WTC11 (cell line): ENCODE results near the gene KRTAP10-2.

ENCODE experiments used
- CREB1 ChIP-seq: sonication (generic); formaldehyde crosslinking; IDR thresholded peaks from 2 replicates; pipeline ENCODE4 v1.8.0; 2023; ENCODE audit warnings: mild to moderate bottlenecking, missing genetic modification reagents
- FOXJ3 ChIP-seq: sonication (generic); formaldehyde crosslinking; IDR thresholded peaks from 2 replicates; pipeline ENCODE4 v1.9.0; 2021; ENCODE audit warnings: missing genetic modification reagents, mild to moderate bottlenecking, borderline replicate concordance
- FOXK1 ChIP-seq: sonication (generic); formaldehyde crosslinking; IDR thresholded peaks from 2 replicates; pipeline ENCODE4 v1.8.0; 2022; ENCODE audit warnings: mild to moderate bottlenecking, moderate library complexity, missing genetic modification reagents
- MXD4 ChIP-seq: fragments of 250-450 bp; sonication (Bioruptor Pico); IDR thresholded peaks from 2 replicates; pipeline ENCODE4 v1.8.0; 2021; ENCODE audit warnings: mild to moderate bottlenecking, moderate library complexity, borderline replicate concordance
- NFE2L1 ChIP-seq: sonication (generic); formaldehyde crosslinking; IDR thresholded peaks from 2 replicates; pipeline ENCODE4 v1.8.1; 2023; ENCODE audit warnings: missing genetic modification reagents
- NR2C2 ChIP-seq: sonication (generic); formaldehyde crosslinking; IDR thresholded peaks from 2 replicates; pipeline ENCODE4 v1.8.0; 2022; ENCODE audit warnings: mild to moderate bottlenecking, missing genetic modification reagents
- SOX15 ChIP-seq: fragments of 250-450 bp; sonication (Bioruptor Pico); IDR thresholded peaks from 2 replicates; pipeline ENCODE4 v1.9.0; 2021; ENCODE audit warnings: mild to moderate bottlenecking
- SP1 ChIP-seq: sonication (generic); formaldehyde crosslinking; conservative IDR thresholded peaks from 2 replicates; pipeline ENCODE4 v1.8.1; 2022; ENCODE audit warnings: missing genetic modification reagents
- TF ChIP-seq, protein P1 (sequence below): sonication (generic); formaldehyde crosslinking; IDR thresholded peaks from 2 replicates; pipeline ENCODE4 v1.8.1; 2022; ENCODE audit warnings: mild to moderate bottlenecking, missing genetic modification reagents, moderate library complexity, borderline replicate concordance
- TF ChIP-seq, protein P2 (sequence below): fragments of 200-600 bp; IDR thresholded peaks from 2 replicates; pipeline ENCODE4 v1.8.0; 2022; ENCODE audit warnings: antibody characterized with exemption
- TF ChIP-seq, protein P3 (sequence below): sonication (generic); formaldehyde crosslinking; IDR thresholded peaks from 2 replicates; pipeline ENCODE4 v1.8.0; 2023; ENCODE audit warnings: missing genetic modification reagents

DNA sequence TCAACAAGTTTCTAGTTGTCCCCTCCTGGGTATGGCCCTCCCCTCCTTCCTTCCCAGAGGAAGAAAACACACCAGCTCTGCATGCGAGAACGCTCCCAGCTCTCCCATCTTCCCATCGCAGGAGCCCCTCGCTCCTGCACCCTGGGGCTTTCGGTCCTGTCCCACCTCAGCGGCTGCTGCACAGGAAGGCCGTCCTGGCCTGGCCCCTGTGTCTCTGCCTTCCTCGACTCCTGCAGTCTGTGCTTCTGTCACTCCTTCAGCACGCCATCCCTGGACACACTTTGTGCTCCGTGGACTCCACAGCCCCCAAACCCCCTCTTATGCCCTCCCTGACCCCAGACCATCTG, 34.5 kb downstream of the KRTAP10-2 start:
- no peak for TF ChIP-seq SOX15 (CRISPR knock-in tag)
- no peak for TF ChIP-seq FOXK1
- no peak for TF ChIP-seq CREB1 (CRISPR knock-in tag)
- TF ChIP-seq MXD4 (CRISPR knock-in tag), result no peak
- TF ChIP-seq, protein P1, sequence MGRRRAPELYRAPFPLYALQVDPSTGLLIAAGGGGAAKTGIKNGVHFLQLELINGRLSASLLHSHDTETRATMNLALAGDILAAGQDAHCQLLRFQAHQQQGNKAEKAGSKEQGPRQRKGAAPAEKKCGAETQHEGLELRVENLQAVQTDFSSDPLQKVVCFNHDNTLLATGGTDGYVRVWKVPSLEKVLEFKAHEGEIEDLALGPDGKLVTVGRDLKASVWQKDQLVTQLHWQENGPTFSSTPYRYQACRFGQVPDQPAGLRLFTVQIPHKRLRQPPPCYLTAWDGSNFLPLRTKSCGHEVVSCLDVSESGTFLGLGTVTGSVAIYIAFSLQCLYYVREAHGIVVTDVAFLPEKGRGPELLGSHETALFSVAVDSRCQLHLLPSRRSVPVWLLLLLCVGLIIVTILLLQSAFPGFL (CRISPR knock-in tag), result no peak
- TF ChIP-seq, protein P2, sequence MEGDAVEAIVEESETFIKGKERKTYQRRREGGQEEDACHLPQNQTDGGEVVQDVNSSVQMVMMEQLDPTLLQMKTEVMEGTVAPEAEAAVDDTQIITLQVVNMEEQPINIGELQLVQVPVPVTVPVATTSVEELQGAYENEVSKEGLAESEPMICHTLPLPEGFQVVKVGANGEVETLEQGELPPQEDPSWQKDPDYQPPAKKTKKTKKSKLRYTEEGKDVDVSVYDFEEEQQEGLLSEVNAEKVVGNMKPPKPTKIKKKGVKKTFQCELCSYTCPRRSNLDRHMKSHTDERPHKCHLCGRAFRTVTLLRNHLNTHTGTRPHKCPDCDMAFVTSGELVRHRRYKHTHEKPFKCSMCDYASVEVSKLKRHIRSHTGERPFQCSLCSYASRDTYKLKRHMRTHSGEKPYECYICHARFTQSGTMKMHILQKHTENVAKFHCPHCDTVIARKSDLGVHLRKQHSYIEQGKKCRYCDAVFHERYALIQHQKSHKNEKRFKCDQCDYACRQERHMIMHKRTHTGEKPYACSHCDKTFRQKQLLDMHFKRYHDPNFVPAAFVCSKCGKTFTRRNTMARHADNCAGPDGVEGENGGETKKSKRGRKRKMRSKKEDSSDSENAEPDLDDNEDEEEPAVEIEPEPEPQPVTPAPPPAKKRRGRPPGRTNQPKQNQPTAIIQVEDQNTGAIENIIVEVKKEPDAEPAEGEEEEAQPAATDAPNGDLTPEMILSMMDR, result no peak
- no peak for TF ChIP-seq SP1 (CRISPR knock-in tag)
- TF ChIP-seq, protein P3, sequence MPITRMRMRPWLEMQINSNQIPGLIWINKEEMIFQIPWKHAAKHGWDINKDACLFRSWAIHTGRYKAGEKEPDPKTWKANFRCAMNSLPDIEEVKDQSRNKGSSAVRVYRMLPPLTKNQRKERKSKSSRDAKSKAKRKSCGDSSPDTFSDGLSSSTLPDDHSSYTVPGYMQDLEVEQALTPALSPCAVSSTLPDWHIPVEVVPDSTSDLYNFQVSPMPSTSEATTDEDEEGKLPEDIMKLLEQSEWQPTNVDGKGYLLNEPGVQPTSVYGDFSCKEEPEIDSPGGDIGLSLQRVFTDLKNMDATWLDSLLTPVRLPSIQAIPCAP (CRISPR knock-in tag), result no peak
- TF ChIP-seq NFE2L1 (CRISPR knock-in tag), result no peak
- TF ChIP-seq NR2C2 (CRISPR knock-in tag), result no peak
- TF ChIP-seq FOXJ3, result no peak
